Left lung (tissue), 10 donors: ENCODE data around the gene RBM19. TPM values are rescaled to one million over a fixed set of nuclear protein-coding genes. Genes with fewer than 3 reads are reported as not detected.

Source experiments
- ATAC-seq: fragments of 200-7000 bp; cut with Tn5 transposase; one replicate; pipeline ENCODE4 v1.9.1; 2020; ENCODE audit warnings: moderate library complexity
- DNase-seq, 4 donors: peaks; one replicate each; pipeline ENCODE4 v3.0.0-alpha.2; 2013 to 2020
- H3K27ac ChIP-seq, 2 donors: fragments of 200-600 bp; sonication (generic) in 1 of 2; one replicate each; pipeline versions ENCODE4 v1.5.0 to v1.8.0; 2020 to 2021
- H3K27me3 ChIP-seq, 2 donors: fragments of 200-600 bp; sonication (generic) in 1 of 2; one replicate each; pipeline versions ENCODE4 v1.5.0 to v1.8.0; 2020 to 2021
- H3K36me3 ChIP-seq, 2 donors: fragments of 200-600 bp; sonication (generic) in 1 of 2; one replicate each; pipeline versions ENCODE4 v1.5.0 to v1.8.0; 2020 to 2021
- H3K4me1 ChIP-seq, 2 donors: fragments of 200-600 bp; one replicate each; pipeline ENCODE4 v1.8.0; 2021
- H3K4me3 ChIP-seq, 2 donors: fragments of 200-600 bp; sonication (generic) in 1 of 2; one replicate each; pipeline versions ENCODE4 v1.5.0 to v1.8.0; 2020 to 2021; ENCODE audit warnings: mild to moderate bottlenecking in 1 of 2
- H3K9me3 ChIP-seq, 2 donors: fragments of 200-600 bp; sonication (generic) in 1 of 2; one replicate each; pipeline versions ENCODE4 v1.5.0 to v1.8.0; 2020 to 2021
- intact Hi-C, 2 donors: fragments of 100-400 bp; cut with DNase I; formaldehyde crosslinking; loops; one replicate each; pipeline versions ENCODE4 v1.11.2 to v1.14.2; 2022
- polyA plus RNA-seq, 6 donors: library from polyadenylated mRNA; unstranded; fragments of 120-200 nt; gene quantifications; one replicate each; pipeline ENCODE4 v1.2.1, GENCODE V29; 2013; ENCODE audit not compliant: insufficient read length in 6 of 6
- total RNA-seq, 2 donors: library from RNA; stranded (reverse); fragmentation: NEBNext Ultra II Directional; extraction: Animal tissue kit (Norgen Biotek cat#: 25700); gene quantifications; one replicate each; pipeline ENCODE4 v1.2.1, GENCODE V29; 2021
- TF ChIP-seq, protein P1 (sequence below), 2 donors: fragments of 200-600 bp; sonication (generic) in 1 of 2; IDR thresholded peaks; one replicate each; pipeline versions ENCODE4 v1.5.0 to v1.8.0; 2021; ENCODE audit warnings: antibody characterized with exemption in 2 of 2
- donor health status: DM: no; HTN: yes; CAD: no.
- donor health status: DM: no; HTN: no; CAD: no.

RBM19 gene
- total and polyA plus RNA-seq, 8 donors = 21.5 to 33.4 (median 31.2) TPM

DNA sequence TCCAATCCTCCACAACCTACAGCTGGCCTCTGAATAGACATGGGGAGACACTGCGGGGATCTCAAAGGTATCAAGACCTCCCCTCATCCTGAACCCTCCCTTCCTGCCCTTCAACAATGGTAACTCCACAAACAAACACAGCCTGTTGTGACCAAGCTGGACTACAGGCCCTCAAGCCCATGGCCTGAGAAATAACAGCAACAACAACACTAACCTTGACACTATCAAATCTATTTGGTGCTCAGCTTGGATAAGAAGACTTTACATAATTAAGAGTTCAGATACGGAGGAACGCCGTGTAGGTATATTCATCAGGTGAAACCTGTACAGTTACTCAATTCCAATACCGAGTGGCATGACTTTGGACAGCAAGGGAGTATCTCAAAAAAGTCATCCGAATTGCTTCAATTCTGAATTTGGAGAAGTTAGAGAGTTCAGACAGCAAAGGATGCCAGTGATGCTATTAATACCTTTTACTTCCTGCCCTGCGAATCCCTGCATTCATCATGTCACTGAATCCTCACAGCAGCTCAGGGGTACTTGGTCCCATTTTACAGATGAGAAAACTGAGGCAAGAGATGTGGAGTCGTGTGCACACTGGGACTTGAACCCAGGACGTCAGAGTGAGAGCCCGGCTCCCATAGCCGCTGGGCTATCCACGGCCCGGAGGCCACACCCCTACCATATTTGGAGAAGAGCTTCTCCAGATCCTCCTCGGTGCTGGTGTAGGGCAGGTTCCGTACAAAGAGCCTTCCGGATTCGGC is 17.8 kb downstream of the RBM19 start:
- no peaks in the 10 kb centered on the region for H3K4me1 ChIP-seq
- ATAC-seq = no peak
- peaks cover 0 to 100% of the 10 kb centered on the region in 2 donors for H3K36me3 ChIP-seq
- H3K4me3 ChIP-seq = no peak overlapping the region
- intact Hi-C loops = no loop called here
- H3K27me3 ChIP-seq = no peaks in the 10 kb centered on the region
- TF ChIP-seq, protein P1, sequence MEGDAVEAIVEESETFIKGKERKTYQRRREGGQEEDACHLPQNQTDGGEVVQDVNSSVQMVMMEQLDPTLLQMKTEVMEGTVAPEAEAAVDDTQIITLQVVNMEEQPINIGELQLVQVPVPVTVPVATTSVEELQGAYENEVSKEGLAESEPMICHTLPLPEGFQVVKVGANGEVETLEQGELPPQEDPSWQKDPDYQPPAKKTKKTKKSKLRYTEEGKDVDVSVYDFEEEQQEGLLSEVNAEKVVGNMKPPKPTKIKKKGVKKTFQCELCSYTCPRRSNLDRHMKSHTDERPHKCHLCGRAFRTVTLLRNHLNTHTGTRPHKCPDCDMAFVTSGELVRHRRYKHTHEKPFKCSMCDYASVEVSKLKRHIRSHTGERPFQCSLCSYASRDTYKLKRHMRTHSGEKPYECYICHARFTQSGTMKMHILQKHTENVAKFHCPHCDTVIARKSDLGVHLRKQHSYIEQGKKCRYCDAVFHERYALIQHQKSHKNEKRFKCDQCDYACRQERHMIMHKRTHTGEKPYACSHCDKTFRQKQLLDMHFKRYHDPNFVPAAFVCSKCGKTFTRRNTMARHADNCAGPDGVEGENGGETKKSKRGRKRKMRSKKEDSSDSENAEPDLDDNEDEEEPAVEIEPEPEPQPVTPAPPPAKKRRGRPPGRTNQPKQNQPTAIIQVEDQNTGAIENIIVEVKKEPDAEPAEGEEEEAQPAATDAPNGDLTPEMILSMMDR (IDR thresholded peaks at IDR 0.05) = no peak
- DNase-seq = no peak
- no peaks in the 10 kb centered on the region for H3K9me3 ChIP-seq
- no peak overlapping the region for H3K27ac ChIP-seq

DNA sequence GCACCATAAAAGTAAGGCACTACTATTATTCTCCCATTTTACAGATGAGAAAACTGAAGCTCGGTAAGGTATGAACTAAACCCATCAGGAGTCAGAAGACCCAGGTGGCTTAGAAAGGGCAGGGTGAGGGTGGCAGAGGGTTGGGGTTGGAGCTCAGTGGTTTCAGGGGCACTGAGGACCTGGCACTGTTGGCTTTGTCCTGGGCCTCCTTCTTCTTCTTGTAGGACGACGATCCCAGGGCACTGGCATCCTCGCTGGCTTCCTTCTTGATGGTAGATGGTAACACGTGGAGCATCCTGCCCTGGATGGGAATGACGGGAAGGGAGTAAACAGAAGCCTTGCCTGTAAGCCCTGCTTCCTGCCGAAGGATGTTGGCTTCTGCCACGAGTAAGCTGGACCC is 19.9 kb downstream of the RBM19 start:
- Histone ChIP-seq H3K9me3 (no peaks in the 10 kb centered on the region), H3K27ac (no peak overlapping the region), H3K4me3 (no peak overlapping the region), H3K27me3 (no peaks in the 10 kb centered on the region), H3K36me3 (peaks cover 0 to 100% of the 10 kb centered on the region in 2 donors), H3K4me1 (no peaks in the 10 kb centered on the region)
- TF ChIP-seq, protein P1 (IDR thresholded peaks at IDR 0.05) = no peak
- ATAC-seq = no peak
- no peak for DNase-seq
- intact Hi-C loops = no loop called here

DNA sequence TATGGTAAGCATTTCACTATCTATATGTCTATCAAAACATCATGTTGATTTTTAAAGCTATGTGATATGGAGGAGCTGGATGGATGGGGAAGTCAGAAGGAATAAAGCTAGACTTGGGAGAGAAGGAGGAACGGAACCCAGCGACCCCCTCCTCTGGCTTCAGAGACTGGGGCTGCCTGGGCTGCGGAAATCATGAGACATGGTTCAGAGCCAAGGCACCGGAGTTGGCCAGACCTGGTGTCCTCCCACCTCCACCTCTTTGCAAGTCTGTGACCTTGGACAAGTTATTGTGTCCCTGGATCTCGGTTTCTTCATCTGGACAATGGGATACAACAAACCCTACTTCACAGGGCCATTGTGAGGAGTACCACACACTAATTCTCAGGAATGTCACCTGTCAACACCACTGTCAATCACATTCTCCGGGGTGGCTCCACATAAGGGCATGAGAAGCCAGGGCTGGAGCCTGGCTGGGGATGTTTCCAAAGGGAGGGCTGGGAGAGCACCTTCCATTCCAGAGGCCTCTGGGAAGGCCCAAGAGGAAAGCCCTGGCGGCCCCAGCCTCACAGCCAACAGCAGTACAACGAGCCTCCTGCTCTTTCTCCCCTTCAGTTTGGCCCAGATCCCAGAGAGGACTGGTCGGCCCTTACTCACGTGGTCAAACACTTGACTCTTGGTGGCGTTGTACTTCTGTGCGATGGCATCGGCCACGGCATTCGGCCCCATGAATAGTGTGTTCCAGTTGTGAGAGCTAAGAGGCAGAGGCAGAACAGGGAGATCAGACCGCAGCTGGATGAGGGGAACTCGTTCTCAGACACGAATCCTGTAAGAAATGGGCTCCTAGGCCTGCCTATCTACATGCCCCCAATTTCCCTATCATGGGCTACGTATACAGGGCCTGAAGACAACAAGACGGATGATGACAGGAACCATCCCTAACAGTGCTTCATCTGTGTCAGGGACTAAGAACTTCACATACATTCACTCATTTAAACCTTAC is 20.7 kb downstream of the RBM19 start:
- DNase-seq = no peak
- H3K4me1 ChIP-seq = no peaks in the 10 kb centered on the region
- intact Hi-C loops = no loop called here
- H3K36me3 ChIP-seq = peaks cover 0 to 100% of the 10 kb centered on the region in 2 donors
- H3K27me3 ChIP-seq = no peaks in the 10 kb centered on the region
- TF ChIP-seq, protein P1 (IDR thresholded peaks at IDR 0.05) = no peak
- H3K9me3 ChIP-seq = no peaks in the 10 kb centered on the region
- H3K4me3 ChIP-seq = no peak overlapping the region
- no peak overlapping the region for H3K27ac ChIP-seq
- ATAC-seq = no peak

DNA sequence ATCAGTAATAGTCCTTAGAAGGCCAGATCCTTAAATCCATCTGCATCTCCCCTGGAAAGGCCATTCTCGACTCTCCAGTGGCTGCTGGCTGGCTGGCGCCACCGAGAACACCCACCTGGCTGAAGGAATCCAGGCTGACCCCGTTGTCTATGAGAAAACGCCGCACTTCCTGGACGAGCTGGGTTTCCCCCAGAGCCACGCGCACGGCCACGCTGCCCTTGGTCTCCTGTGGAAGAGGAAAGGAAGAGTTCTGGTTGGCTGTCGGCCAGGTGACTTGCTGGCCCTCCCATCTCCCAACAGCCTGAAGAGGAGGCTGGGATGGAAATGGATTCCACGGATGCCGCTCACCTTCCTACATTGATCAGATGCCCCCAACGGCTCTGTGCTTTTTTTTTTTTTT is 23.9 kb downstream of the RBM19 start:
- H3K36me3 ChIP-seq = peaks cover 0 to 100% of the 10 kb centered on the region in 2 donors
- TF ChIP-seq, protein P1 (IDR thresholded peaks at IDR 0.05) = no peak
- no peak overlapping the region for H3K4me3 ChIP-seq
- intact Hi-C loops = no loop called here
- H3K9me3 ChIP-seq = no peaks in the 10 kb centered on the region
- H3K27ac ChIP-seq = no peak overlapping the region
- H3K4me1 ChIP-seq = no peaks in the 10 kb centered on the region
- DNase-seq (no peak), ATAC-seq (no peak)
- H3K27me3 ChIP-seq = no peaks in the 10 kb centered on the region

DNA sequence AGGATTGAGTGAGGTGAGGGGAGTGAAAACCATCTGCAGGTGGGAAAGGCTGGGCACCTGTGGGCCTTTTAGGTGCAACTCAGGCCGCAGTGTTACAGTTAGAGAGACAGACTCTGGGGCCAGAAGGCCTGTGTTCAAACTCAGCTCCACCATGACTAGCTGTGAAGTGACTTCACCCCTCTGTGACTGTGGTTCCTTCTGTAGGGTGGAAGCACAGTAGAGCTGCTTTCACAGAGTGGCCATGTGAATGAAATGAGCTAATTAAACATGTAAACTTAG is 25.0 kb downstream of the RBM19 start:
- ATAC-seq = no peak
- Histone ChIP-seq H3K4me1 (no peaks in the 10 kb centered on the region), H3K9me3 (no peaks in the 10 kb centered on the region), H3K36me3 (peaks cover 0 to 100% of the 10 kb centered on the region in 2 donors), H3K4me3 (no peak overlapping the region), H3K27me3 (no peaks in the 10 kb centered on the region), H3K27ac (no peak overlapping the region)
- intact Hi-C loops = no loop called here
- TF ChIP-seq, protein P1 (IDR thresholded peaks at IDR 0.05) = no peak
- DNase-seq = no peak
